Common myeloid progenitor, CD34-positive (primary cell): ENCODE data around the gene ATP2A2.

Experiments
- CTCF ChIA-PET: fragments of 350-600 bp; sonication (Branson Sonifier 250); formaldehyde crosslinking; loops from one replicate; lab custom pipeline; 2021; ENCODE audit warnings: antibody characterized with exemption; lab: Charles Lee
- POLR2A ChIA-PET: fragments of 350-600 bp; sonication (Branson Sonifier 250); formaldehyde crosslinking; loops from one replicate; lab custom pipeline; 2021; ENCODE audit warnings: antibody characterized with exemption; lab: Charles Lee
- DNase-seq, 3 donors: peaks; one replicate each; pipeline versions ENCODE4 v3.0.0 to v3.0.0-alpha.2; 2013
- H3K27ac ChIP-seq, 2 experiments: 1 replicate in 1 of 2; 2 replicates in 1 of 2; pipeline ENCODE4 v1.7.0; 2013; ENCODE audit warnings: inconsistent platforms in 2 of 2, low read length in 2 of 2, mild to moderate bottlenecking in 2 of 2, low read depth in 1 of 2, moderate library complexity in 1 of 2; ENCODE audit not compliant: severe bottlenecking in 2 of 2, insufficient read depth in 1 of 2, poor library complexity in 1 of 2
- H3K27me3 ChIP-seq, 5 experiments: replicated peaks in 2 of 5; 1 replicate in 3 of 5; 2 replicates in 2 of 5; pipeline versions ENCODE4 v1.6.1 to v1.7.0; 2013; ENCODE audit warnings: low read length in 4 of 5, mild to moderate bottlenecking in 2 of 5, moderate library complexity in 2 of 5, inconsistent platforms in 1 of 5; ENCODE audit not compliant: insufficient read depth in 5 of 5, control insufficient read depth in 4 of 5
- H3K36me3 ChIP-seq, 4 experiments: 1 replicate in 2 of 4; 2 replicates in 2 of 4; pipeline versions ENCODE4 v1.6.1 to v1.7.0; 2013; ENCODE audit warnings: low read length in 3 of 4, control low read depth in 1 of 4, mild to moderate bottlenecking in 1 of 4; ENCODE audit not compliant: control insufficient read depth in 4 of 4, insufficient read depth in 4 of 4
- H3K4me1 ChIP-seq, 4 experiments: 1 replicate in 3 of 4; 2 replicates in 1 of 4; pipeline versions ENCODE4 v1.6.1 to v1.7.1; 2013; ENCODE audit warnings: low read length in 3 of 4, mild to moderate bottlenecking in 3 of 4, control low read depth in 1 of 4, inconsistent platforms in 1 of 4, moderate library complexity in 1 of 4; ENCODE audit not compliant: control insufficient read depth in 4 of 4, insufficient read depth in 4 of 4; ENCODE audit errors: control extremely low read depth in 1 of 4
- H3K4me3 ChIP-seq, 7 experiments: 1 replicate in 4 of 7; 2 replicates in 3 of 7; pipeline versions ENCODE4 v1.5.1 to v1.7.0; 2013; ENCODE audit warnings: mild to moderate bottlenecking in 7 of 7, low read length in 6 of 7, moderate library complexity in 6 of 7, inconsistent platforms in 2 of 7, low read depth in 2 of 7, control low read depth in 1 of 7; ENCODE audit not compliant: insufficient read depth in 4 of 7, control insufficient read depth in 1 of 7; ENCODE audit errors: extremely low read depth in 1 of 7
- H3K9me3 ChIP-seq, 5 experiments: 1 replicate in 4 of 5; 2 replicates in 1 of 5; pipeline versions ENCODE4 v1.6.1 to v1.7.1; 2013; ENCODE audit warnings: low read length in 4 of 5, mild to moderate bottlenecking in 2 of 5, inconsistent platforms in 1 of 5, low read depth in 1 of 5, moderate library complexity in 1 of 5; ENCODE audit not compliant: control insufficient read depth in 4 of 5, insufficient read depth in 2 of 5; ENCODE audit errors: control extremely low read depth in 1 of 5
- WGBS: methylation state at CpG from one replicate; pipeline ENCODE4 v1.1.5; 2013; ENCODE audit not compliant: insufficient coverage; 5-methylcytosine and 5-hydroxymethylcytosine counted together

The ATP2A2 gene

DNA sequence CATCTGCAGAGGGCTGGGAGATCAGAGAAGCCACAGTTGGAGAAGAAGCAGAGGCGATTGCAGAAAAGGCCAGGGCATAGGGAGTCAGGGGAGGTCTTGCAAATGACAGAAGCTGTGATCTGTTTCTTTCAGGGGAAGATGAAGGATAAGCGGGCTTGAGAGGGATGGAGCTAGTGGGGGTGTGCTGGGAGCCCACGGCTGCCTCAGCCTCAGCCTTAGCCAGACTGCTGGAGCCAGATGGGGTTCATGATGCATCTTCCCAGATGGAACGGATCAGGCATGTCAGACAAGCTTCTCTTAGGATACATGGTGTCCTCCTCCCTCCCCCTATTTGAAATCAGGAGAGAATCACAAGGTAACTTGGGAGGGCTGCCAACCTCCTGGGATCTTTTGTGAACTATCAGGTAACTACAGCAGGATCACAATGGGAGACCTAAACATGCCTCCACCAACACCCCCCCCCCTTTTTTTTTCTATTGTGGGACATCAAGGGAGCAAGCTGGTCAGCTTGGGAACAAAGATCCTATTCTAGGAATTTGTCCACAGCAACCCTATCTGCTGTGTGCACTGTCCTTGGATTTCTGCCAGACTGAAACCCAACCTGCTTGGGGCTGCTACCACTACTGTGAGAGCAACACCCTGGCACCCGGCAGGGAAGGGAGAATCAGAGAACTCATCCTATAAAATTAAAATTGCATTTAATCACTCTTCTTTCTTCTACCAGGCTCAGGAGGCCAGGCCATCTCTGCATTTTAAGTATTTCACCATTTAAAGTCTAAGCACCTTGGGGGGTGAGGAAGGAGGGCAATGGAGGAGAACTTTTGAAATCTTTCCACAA, 10.7 kb upstream of the ATP2A2 start:
- peak in 2 of 3 donors; percentile 24 to 27 for DNase-seq
- H3K27me3 ChIP-seq, result no peaks in the 10 kb centered on the region
- H3K4me3 ChIP-seq, result no peak overlapping the region
- H3K27ac ChIP-seq, result no peak overlapping the region
- H3K36me3 ChIP-seq, result no peaks in the 10 kb centered on the region
- 100% methylated on average over 3 of the region's 5 CpGs for WGBS
- H3K9me3 ChIP-seq, result no peaks in the 10 kb centered on the region
- ChIA-PET CTCF (interaction anchor here (2.4 kb wide), 1 partner anchor 9 kb away, joined by 9 read pairs; no protein-coding TSS in a partner anchor), POLR2A (no interaction called here)
- peaks cover 0 to 15% (median 5%) of the 10 kb centered on the region in 4 experiments for H3K4me1 ChIP-seq

DNA sequence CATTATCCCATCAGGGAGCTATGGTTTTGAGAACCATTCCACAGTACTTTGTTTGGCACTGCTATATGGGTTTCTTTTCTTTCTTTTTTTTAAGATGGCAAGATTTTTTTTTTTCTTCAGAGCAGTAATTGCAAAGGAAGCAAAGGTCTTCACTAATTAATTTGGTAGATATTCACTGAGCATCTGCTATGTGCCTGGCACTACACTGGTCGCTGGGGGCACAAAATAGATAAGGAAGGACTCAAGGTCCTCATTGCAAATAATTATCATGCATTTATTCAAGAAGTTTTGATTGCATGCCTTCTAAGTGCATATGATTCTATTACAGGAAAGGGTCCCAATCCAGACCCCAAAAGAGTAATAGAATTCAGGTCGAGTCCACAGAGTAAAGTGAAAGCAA, 10.0 kb upstream of the ATP2A2 start:
- WGBS, result 100% methylated on average over 1 of the region's 2 CpGs
- peaks cover 0 to 15% (median 5%) of the 10 kb centered on the region in 4 experiments for H3K4me1 ChIP-seq
- no peaks in the 10 kb centered on the region for H3K36me3 ChIP-seq
- no peaks in the 10 kb centered on the region for H3K27me3 ChIP-seq
- H3K4me3 ChIP-seq, result no peak overlapping the region
- no peaks in the 10 kb centered on the region for H3K9me3 ChIP-seq
- ChIA-PET CTCF (interaction anchor here (2.4 kb wide), 1 partner anchor 8 kb away, joined by 9 read pairs; no protein-coding TSS in a partner anchor), POLR2A (no interaction called here)
- no peak for DNase-seq
- H3K27ac ChIP-seq, result no peak overlapping the region

DNA sequence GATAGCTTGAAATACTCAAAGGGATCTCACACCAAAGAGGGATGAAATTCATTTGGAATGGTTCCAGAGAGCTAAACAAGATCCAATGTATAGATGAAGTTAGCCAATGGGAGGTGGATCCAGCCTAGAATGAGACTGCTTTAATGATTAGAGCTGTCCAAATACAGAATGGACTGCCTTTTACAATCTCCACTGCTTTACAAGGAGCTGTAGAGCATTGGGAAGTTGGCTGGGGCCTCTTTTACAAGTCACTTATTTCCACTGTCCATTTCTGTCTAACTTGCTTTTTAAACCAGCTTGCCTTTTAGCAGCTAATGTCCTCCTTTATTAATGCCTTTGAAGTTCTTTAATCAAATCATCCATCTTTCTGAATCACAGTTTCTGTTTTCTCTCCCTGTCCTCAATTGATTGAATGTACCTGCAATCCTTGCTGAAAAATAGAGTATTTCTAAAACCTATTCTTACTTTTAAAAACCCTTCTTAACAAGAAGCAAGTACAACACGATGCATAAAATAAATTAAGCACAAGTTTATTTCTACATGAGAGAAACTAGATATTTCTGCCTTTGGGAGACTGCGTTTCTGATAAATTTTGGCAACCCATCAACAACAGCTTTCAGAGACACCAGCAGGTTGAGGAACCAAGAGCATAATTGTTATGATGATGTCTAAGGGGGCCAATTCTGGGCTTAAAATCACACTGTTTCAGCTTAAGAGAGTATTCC, 3.4 kb upstream of the ATP2A2 start:
- Histone ChIP-seq H3K9me3 (no peaks in the 10 kb centered on the region), H3K27ac (no peak overlapping the region), H3K27me3 (no peaks in the 10 kb centered on the region), H3K36me3 (no peaks in the 10 kb centered on the region), H3K4me3 (no peak overlapping the region), H3K4me1 (peaks cover 4 to 19% (median 14%) of the 10 kb centered on the region in 4 experiments)
- CTCF ChIA-PET, result interaction anchor here (0.6 to 2.9 kb wide), 5 partner anchors 7 to 223 kb away, joined by 3 to 9 read pairs (median 3); no protein-coding TSS in a partner anchor
- DNase-seq, result no peak
- POLR2A ChIA-PET, result no interaction called here
- no CpG with 5 or more reads among the region's 2 CpGs for WGBS

DNA sequence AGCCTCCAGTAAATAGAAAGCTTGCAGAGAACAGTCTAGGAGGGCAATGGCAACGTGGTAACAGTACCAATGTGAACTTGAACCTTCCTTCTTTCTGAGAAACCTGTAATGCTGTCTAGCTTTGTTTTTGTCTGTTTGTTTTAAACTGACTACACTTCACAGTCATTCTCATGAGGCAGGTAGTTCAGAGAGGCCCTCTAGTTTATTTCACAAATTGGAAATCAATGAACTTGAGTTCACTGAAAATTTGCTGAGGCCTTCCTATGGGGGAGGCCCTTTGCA, 2.9 kb upstream of the ATP2A2 start:
- Histone ChIP-seq H3K27me3 (no peaks in the 10 kb centered on the region), H3K4me1 (peaks cover 9 to 24% (median 19%) of the 10 kb centered on the region in 4 experiments), H3K9me3 (no peaks in the 10 kb centered on the region), H3K4me3 (no peak overlapping the region), H3K36me3 (peaks cover 0 to 4% (median 1%) of the 10 kb centered on the region in 4 experiments), H3K27ac (no peak overlapping the region)
- POLR2A ChIA-PET, result no interaction called here
- WGBS, result 100% methylated on average over 1 of the region's 1 CpG
- no peak for DNase-seq
- CTCF ChIA-PET, result interaction anchor here (1.2 to 2.9 kb wide), 4 partner anchors 8 to 54 kb away, joined by 3 to 9 read pairs (median 4); no protein-coding TSS in a partner anchor

DNA sequence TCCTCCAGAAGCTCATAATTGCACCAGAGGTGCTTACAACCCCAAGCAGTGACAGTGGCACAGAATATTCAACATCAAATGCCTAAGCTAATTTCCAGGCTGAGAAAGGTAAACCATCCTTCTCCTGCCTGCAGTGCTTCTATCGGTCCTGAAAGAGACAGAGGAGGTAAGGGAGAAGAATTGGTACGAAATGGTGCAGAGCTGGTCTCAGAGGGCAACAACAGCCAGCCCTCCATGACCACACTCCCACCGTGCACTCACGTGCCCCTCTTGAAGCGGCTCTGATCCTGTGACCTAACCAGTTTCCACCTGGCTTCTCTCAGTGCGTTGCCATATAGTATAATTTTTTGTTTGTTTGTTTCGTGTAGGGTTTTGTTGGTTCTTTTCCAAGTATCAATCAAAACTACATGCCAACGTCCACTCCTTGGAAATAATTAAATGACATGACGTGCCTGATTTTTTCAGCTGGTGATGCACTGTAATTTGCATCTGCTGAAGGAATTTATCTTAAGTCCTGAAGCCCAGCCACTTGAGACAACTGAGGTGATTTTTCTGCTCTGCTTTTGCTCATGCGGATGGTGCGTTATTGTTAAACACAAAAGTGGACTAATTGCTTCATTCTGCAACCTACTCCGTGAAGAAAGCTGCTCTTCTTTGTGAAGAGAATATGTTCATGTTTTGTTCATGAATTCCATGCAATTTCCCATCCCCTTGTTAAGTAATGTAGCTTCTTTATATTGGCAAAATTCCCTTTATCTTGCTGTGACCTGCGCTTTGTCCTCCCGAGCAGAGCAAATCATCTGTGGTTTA, 1.3 kb upstream of the ATP2A2 start:
- H3K36me3 ChIP-seq, result peaks cover 0 to 12% (median 8%) of the 10 kb centered on the region in 4 experiments
- WGBS, result 75% methylated on average over 9 of the region's 14 CpGs
- CTCF ChIA-PET, result interaction anchor here (0.6 to 2.9 kb wide), 5 partner anchors 9 to 205 kb away, joined by 3 to 9 read pairs (median 3); no protein-coding TSS in a partner anchor
- no peak for DNase-seq
- H3K4me1 ChIP-seq, result peaks cover 23 to 39% (median 31%) of the 10 kb centered on the region in 4 experiments
- H3K4me3 ChIP-seq, result peak overlapping the region in 5 of 7 experiments; percentile 65 to 92 (median 87)
- POLR2A ChIA-PET, result no interaction called here
- H3K27me3 ChIP-seq, result no peaks in the 10 kb centered on the region
- no peaks in the 10 kb centered on the region for H3K9me3 ChIP-seq
- H3K27ac ChIP-seq, result peak overlapping the region in 1 of 2 experiments; percentile 93

DNA sequence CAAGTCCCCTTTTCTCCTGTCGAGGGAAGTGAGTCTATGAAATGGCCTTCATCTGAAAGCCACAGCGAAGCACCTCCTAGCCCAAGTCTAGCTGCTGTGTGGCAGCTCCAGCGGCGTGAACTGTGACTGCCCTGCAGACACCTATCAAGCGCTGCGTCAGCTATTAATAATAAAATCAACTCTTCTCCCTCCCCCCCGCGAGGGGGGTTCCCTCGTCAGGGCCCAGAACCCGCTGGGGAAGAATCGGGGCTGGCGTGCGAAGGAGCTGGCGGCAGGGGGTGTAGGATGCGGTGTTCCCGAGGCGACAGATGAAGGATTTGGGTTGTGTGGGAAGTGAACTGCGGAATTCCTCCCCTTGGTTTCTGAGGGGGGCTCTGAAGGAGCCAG, 662 bp upstream of the ATP2A2 start:
- no peaks in the 10 kb centered on the region for H3K27me3 ChIP-seq
- CTCF ChIA-PET, result interaction anchor here (0.6 to 2.9 kb wide), 7 partner anchors 10 to 206 kb away, joined by 3 to 9 read pairs (median 3); partner anchors contain the start of gene IFT81
- WGBS, result 6% methylated on average over 7 of the region's 18 CpGs
- peak; percentile 35 to 75 (median 73) for DNase-seq
- H3K4me1 ChIP-seq, result peaks cover 28 to 45% (median 37%) of the 10 kb centered on the region in 4 experiments
- POLR2A ChIA-PET, result no interaction called here
- peak overlapping the region in 1 of 2 experiments; percentile 93 for H3K27ac ChIP-seq
- peaks cover 0 to 18% (median 10%) of the 10 kb centered on the region in 4 experiments for H3K36me3 ChIP-seq
- peak overlapping the region; percentile 6 to 92 (median 75) for H3K4me3 ChIP-seq
- no peaks in the 10 kb centered on the region for H3K9me3 ChIP-seq
